Colon (tissue), 2 donors: ENCODE measurements around the gene CDH4.

Source experiments
- FAIRE-seq: peaks from 2 replicates; lab custom pipeline; 2012; peaks lifted over from hg19 to GRCh38; lab: Jason Lieb, UNC
- donor health status: control.
- donor health status: control.

The CDH4 gene

GRCh38 chr20:61866165-61866564 lies 614.1 kb downstream of the CDH4 start:
- no peak for FAIRE-seq

- no peak for FAIRE-seq
Observed at GRCh38 chr20:61868006-61868405, 615.9 kb downstream of the CDH4 start.

GRCh38 chr20:61868466-61869090 lies 616.5 kb downstream of the CDH4 start:
- FAIRE-seq, result no peak

- no peak for FAIRE-seq
Observed at GRCh38 chr20:61869750-61870507, 617.9 kb downstream of the CDH4 start.

- FAIRE-seq, result no peak
Observed at GRCh38 chr20:61871160-61871559, 619.1 kb downstream of the CDH4 start.

GRCh38 chr20:61871913-61872312 lies 619.9 kb downstream of the CDH4 start:
- FAIRE-seq, result no peak

- FAIRE-seq, result no peak
Observed at GRCh38 chr20:61872371-61872900, 620.4 kb downstream of the CDH4 start.

- no peak for FAIRE-seq
Observed at GRCh38 chr20:61873651-61874420, 621.8 kb downstream of the CDH4 start.

- FAIRE-seq, result no peak
Observed at GRCh38 chr20:61874421-61875068, 622.5 kb downstream of the CDH4 start.

- FAIRE-seq, result no peak
Observed at GRCh38 chr20:61875221-61875885, 623.3 kb downstream of the CDH4 start.

GRCh38 chr20:61875996-61876395 lies 623.9 kb downstream of the CDH4 start:
- no peak for FAIRE-seq

- no peak for FAIRE-seq
Observed at GRCh38 chr20:61876952-61877728, 625.1 kb downstream of the CDH4 start.

- no peak for FAIRE-seq
Observed at GRCh38 chr20:61877776-61878477, 625.9 kb downstream of the CDH4 start.

- no peak for FAIRE-seq
Observed at GRCh38 chr20:61878478-61879302, 626.6 kb downstream of the CDH4 start.

GRCh38 chr20:61879303-61879620 lies 627.2 kb downstream of the CDH4 start:
- no peak for FAIRE-seq

- FAIRE-seq, result no peak
Observed at GRCh38 chr20:61879694-61880093, 627.6 kb downstream of the CDH4 start.

- FAIRE-seq, result no peak
Observed at GRCh38 chr20:61880706-61881105, 628.6 kb downstream of the CDH4 start.

- FAIRE-seq, result no peak
Observed at GRCh38 chr20:61881416-61881815, 629.4 kb downstream of the CDH4 start.

- FAIRE-seq, result no peak
Observed at GRCh38 chr20:61881861-61882260, 629.8 kb downstream of the CDH4 start.
